Lung (tissue), 12 donors: Measurements from ENCODE around the gene FADS3. TPM values are rescaled to one million over a fixed set of nuclear protein-coding genes. Genes with fewer than 3 reads are reported as not detected.

Experiments
- ATAC-seq: fragments of 200-7000 bp; cut with Tn5 transposase; one replicate; pipeline ENCODE4 v1.9.1; 2020; ENCODE audit warnings: moderate number of reproducible peaks; ENCODE audit not compliant: insufficient read depth, low FRiP score
- DNase-seq, 3 donors: peaks; one replicate each; pipeline ENCODE4 v3.0.0-alpha.2; 2013 to 2017
- H3K27ac ChIP-seq, 2 donors: one replicate each; pipeline ENCODE4 v1.5.1; 2013; ENCODE audit warnings: mild to moderate bottlenecking in 2 of 2, moderate library complexity in 2 of 2, control low read depth in 1 of 2, inconsistent platforms in 1 of 2, low read depth in 1 of 2, low read length in 1 of 2
- H3K27me3 ChIP-seq, 3 donors: one replicate each; pipeline ENCODE4 v1.5.1; 2013; ENCODE audit warnings: low read length in 2 of 3; ENCODE audit not compliant: control insufficient read depth in 3 of 3, insufficient read depth in 3 of 3
- H3K36me3 ChIP-seq, 4 donors: one replicate each; pipeline ENCODE4 v1.5.1; 2013; ENCODE audit warnings: low read length in 4 of 4, mild to moderate bottlenecking in 1 of 4, moderate library complexity in 1 of 4; ENCODE audit not compliant: control insufficient read depth in 4 of 4, insufficient read depth in 4 of 4
- H3K4me1 ChIP-seq, 5 donors: one replicate each; pipeline ENCODE4 v1.5.1; 2013; ENCODE audit warnings: low read length in 5 of 5, mild to moderate bottlenecking in 2 of 5, moderate library complexity in 1 of 5; ENCODE audit not compliant: control insufficient read depth in 5 of 5, insufficient read depth in 5 of 5
- H3K4me3 ChIP-seq: one replicate; pipeline ENCODE4 v1.5.1; 2013; ENCODE audit warnings: mild to moderate bottlenecking, control low read depth, moderate library complexity
- H3K9ac ChIP-seq, 2 donors: one replicate each; pipeline ENCODE4 v1.5.1; 2013; ENCODE audit warnings: low read length in 2 of 2, control low read depth in 1 of 2; ENCODE audit not compliant: insufficient read depth in 1 of 2
- H3K9me3 ChIP-seq, 4 donors: one replicate each; pipeline ENCODE4 v1.5.1; 2013; ENCODE audit warnings: low read length in 3 of 4, mild to moderate bottlenecking in 1 of 4, moderate library complexity in 1 of 4; ENCODE audit not compliant: control insufficient read depth in 4 of 4, insufficient read depth in 3 of 4
- WGBS, 2 donors: extraction: QIAGEN DNeasy Blood & Tissue Kit; methylation state at CpG; one replicate each; pipeline ENCODE4 v1.1.7; 2013; 5-methylcytosine and 5-hydroxymethylcytosine counted together
- polyA plus RNA-seq, 2 donors: library from polyadenylated mRNA; stranded (reverse); fragments of 200-250 nt; gene quantifications; one replicate each; pipeline ENCODE4 v1.2.1, GENCODE V29; 2013
- total RNA-seq, 2 donors: library from RNA; depleted of rRNA in 1 of 2; stranded (reverse); fragments of >200 nt in 1 of 2; gene quantifications; one replicate each; pipeline ENCODE4 v1.2.1, GENCODE V29; 2014 to 2021
- TF ChIP-seq, protein P1 (sequence below): IDR thresholded peaks from 2 replicates; pipeline ENCODE4 v1.5.1; 2012; ENCODE audit warnings: mild to moderate bottlenecking; ENCODE audit errors: control extremely low read depth, extremely low read depth
- donor health status: control.
- donor health status: control.
- donor health status: Bipolar disorder and iron deficiency.
- donor health status: healthy.
- donor health status: DM: yes; HTN: yes; CAD: no.

The FADS3 gene
- total and polyA plus RNA-seq, 4 donors: 12.3 to 64.8 (median 54.5) TPM

DNA sequence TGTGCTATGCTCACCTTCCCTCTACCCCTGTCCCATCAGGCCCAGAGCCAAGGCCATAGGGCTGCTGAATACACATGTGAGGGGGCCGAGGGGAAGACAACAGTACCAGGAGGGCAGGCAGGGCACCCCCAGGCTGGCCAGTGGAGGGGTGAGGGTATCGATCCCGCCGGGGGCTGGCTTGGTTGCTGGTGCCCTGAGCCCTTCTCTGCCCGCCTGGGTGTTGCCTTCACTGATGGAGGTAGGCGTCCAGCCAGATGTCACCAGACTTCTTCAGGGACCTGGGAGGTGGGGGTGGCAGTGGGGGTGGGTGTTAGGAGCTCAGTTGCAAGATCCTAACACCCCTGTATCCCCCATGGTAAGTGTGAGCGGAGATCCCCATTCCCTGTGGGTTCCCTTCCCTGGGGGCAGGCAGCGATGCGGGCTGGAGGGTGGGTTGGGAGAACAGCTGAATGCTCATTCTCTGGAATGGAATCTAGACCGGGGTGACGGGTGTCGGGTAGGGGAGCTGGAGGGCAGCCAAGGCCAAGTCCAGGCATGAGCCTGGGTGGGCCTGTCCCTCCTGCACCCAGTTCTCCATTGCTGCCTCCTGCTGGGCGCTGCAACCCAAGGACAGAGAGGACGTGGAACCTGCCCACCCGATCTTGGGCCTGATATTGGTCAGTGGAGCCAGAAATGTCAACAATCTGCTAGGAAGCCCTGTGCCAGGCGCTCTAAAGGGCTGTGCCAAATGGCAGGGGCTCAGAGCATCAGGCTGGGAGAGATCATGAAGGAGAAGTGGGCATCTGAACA lies 17.6 kb downstream of the FADS3 start:
- DNase-seq (no peak), ATAC-seq (no peak)
- TF ChIP-seq, protein P1, sequence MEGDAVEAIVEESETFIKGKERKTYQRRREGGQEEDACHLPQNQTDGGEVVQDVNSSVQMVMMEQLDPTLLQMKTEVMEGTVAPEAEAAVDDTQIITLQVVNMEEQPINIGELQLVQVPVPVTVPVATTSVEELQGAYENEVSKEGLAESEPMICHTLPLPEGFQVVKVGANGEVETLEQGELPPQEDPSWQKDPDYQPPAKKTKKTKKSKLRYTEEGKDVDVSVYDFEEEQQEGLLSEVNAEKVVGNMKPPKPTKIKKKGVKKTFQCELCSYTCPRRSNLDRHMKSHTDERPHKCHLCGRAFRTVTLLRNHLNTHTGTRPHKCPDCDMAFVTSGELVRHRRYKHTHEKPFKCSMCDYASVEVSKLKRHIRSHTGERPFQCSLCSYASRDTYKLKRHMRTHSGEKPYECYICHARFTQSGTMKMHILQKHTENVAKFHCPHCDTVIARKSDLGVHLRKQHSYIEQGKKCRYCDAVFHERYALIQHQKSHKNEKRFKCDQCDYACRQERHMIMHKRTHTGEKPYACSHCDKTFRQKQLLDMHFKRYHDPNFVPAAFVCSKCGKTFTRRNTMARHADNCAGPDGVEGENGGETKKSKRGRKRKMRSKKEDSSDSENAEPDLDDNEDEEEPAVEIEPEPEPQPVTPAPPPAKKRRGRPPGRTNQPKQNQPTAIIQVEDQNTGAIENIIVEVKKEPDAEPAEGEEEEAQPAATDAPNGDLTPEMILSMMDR: no peak
- Histone ChIP-seq H3K27ac (no peak overlapping the region), H3K36me3 (peaks cover 0 to 16% (median 1%) of the 10 kb centered on the region in 4 donors), H3K9me3 (no peaks in the 10 kb centered on the region), H3K4me3 (no peak overlapping the region), H3K9ac (no peak overlapping the region), H3K27me3 (no peaks in the 10 kb centered on the region), H3K4me1 (peaks cover 0 to 7% (median 0%) of the 10 kb centered on the region in 5 donors)
- 87 to 94% methylated on average over 16 of the region's 16 CpGs for whole genome bisulfite sequencing, 2 donors

DNA sequence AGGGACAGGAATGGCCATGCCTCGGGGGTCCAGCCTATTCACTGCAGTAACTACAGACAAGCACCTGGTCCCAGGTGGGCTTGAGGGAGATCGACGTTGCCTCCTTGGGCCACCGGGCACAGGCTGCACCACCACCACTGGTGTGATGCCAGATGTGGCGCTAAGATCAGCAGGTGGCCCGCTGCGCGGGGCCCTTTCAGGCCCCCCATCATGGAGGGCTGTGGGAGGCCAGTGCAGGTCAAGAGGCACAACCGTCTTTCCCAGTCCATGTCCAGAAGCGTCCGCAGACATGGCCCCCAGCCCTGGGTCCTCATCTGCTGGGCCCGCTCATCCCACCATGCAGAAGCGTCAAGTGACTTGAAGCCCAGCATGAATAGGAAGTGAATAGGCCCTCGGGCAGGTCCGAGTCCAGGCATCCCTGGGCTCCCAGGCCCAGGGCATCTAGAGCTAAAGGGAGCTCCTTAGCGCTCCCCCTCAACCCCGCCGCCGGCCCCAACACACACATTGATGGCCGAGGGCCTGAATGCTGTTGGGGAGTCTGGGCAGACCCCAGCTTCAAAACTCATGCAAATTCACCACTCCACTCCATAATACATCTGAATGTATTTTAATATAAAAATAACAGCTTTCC lies 18.3 kb downstream of the FADS3 start:
- no peak for DNase-seq
- 91 to 95% methylated on average over 20 of the region's 20 CpGs for WGBS, 2 donors

DNA sequence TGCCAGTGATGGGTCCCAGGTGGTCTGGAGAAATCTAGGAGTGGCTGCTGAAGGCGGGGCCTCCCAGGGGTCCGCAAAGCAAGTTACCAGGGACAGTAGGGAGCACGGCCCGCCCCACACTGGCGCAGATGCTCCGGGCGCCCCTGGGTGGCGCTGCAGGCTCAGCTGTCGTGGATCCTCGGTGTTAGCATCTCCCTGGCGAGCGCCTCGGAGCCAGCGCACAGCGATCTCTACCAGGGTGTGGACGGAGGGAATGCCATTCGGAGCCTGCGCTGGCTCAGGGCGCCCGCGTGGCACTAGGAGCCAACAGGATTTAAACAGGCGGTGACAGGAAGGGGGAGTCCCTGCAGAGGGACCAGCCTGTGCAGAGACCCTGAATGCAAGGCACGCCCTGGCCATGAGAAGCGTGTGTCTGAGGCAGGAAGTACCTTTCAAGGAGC lies 20.2 kb downstream of the FADS3 start:
- Histone ChIP-seq H3K27ac (no peak overlapping the region), H3K36me3 (peaks cover 0 to 7% (median under 1%) of the 10 kb centered on the region in 4 donors)

More for the DNA sequence above, 18.3 kb downstream of the FADS3 start:
- H3K4me1 ChIP-seq: peaks cover 0 to 7% (median 0%) of the 10 kb centered on the region in 5 donors
- no peak overlapping the region for H3K4me3 ChIP-seq
- H3K27ac ChIP-seq: no peak overlapping the region
- H3K27me3 ChIP-seq: no peaks in the 10 kb centered on the region
- H3K9ac ChIP-seq: no peak overlapping the region
- H3K9me3 ChIP-seq: no peaks in the 10 kb centered on the region
- peaks cover 0 to 12% (median under 1%) of the 10 kb centered on the region in 4 donors for H3K36me3 ChIP-seq
- ATAC-seq: no peak
- TF ChIP-seq, protein P1: no peak

More for the DNA sequence above, 20.2 kb downstream of the FADS3 start:
- H3K4me3 ChIP-seq: no peak overlapping the region
- 4% methylated on average over 24 of the region's 24 CpGs for WGBS, 2 donors
- DNase-seq: peak; percentile 64 to 78 (median 75)
- TF ChIP-seq, protein P1: peak; percentile 58
- H3K9me3 ChIP-seq: no peaks in the 10 kb centered on the region
- peak; percentile 82 for ATAC-seq
- H3K27me3 ChIP-seq: no peaks in the 10 kb centered on the region
- no peak overlapping the region for H3K9ac ChIP-seq
- H3K4me1 ChIP-seq: peaks cover 0 to 7% (median 0%) of the 10 kb centered on the region in 5 donors
